MM.1S (cell line): Measurements from ENCODE around the gene PRKCE.

Source experiments
- CTCF ChIP-seq: fragments of 300-600 bp; sonication (generic); IDR thresholded peaks from 2 replicates; pipeline ENCODE4 v1.5.1; 2016; ENCODE audit warnings: antibody characterized with exemption, low read length, mixed read lengths
- EZH2 ChIP-seq: fragments of 300-600 bp; sonication (generic); optimal IDR thresholded peaks from 2 replicates; pipeline ENCODE3; 2017; ENCODE audit warnings: low read depth, mild to moderate bottlenecking, antibody characterized with exemption, low read length, mixed read lengths

GRCh38 chr2:45731141-45731540 lies 79.7 kb downstream of the PRKCE start:
- TF ChIP-seq EZH2 (no peak), CTCF (no peak)
